Activated naive CD8-positive, alpha-beta T cell treated with anti-CD3 and anti-CD28 coated beads, Interleukin-2, amount 50 U/mL, for 16 hours (primary cell): ENCODE results near the gene CLN6.
"Not testable (repeated sequence)": the region's sequence is repeated elsewhere in the genome, so short reads cannot be mapped to it uniquely, and the experiment has no call there.

ENCODE experiments used
- DNase-seq: peaks from one replicate; pipeline ENCODE4 v3.0.0-alpha.2; 2020; ENCODE audit warnings: low read depth, low spot score

The CLN6 gene

DNA sequence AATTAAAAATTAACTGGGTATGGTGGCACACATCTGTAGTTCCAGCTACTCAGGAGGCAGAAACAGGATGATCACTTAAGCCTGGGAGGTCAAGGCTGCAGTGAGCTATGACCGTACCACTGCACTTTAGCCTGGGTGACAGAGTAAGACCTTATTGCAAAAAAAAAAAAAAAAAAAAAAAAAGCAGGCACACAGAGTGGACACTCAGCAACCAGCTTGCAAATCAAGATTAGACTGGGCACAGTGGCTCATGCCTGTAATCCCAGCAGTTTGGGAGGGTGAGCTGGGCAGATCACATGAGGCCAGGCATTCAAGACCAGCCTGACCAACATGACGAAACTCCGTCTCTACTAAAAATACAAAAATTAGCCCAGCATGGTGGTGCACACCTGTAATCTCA, 5.4 kb downstream of the CLN6 start:
- no peak for DNase-seq

GRCh38 chr15:68223171-68223570, 6.4 kb downstream of the CLN6 start:
- DNase-seq: no peak

- not testable (repeated sequence) for DNase-seq
These were observed 7.1 kb downstream of the CLN6 start for GRCh38 chr15:68222432-68222743.

GRCh38 chr15:68221530-68222431, 7.7 kb downstream of the CLN6 start:
- not testable (repeated sequence) for DNase-seq

- no peak for DNase-seq
These were observed 8.6 kb downstream of the CLN6 start for GRCh38 chr15:68220967-68221366.

DNA sequence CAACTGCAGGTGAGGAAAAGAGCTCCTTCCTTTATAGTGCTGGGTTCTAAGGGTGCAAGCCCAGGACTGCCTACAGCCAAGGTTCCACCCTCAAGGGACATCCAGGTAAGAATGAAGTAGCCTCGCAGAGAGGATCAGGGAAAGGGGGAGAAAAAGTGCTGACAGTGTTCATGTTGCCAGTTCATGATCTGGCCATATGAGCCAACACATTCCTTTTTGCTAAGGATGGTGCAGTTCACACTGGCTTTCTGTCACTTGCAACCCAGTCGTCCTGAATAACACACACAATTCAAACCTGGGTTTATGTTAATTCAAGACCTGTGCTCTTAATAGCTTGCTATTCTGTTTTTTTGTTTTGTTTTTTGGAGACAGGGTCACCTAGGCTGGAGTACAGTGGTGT, 9.0 kb downstream of the CLN6 start:
- no peak for DNase-seq

DNA sequence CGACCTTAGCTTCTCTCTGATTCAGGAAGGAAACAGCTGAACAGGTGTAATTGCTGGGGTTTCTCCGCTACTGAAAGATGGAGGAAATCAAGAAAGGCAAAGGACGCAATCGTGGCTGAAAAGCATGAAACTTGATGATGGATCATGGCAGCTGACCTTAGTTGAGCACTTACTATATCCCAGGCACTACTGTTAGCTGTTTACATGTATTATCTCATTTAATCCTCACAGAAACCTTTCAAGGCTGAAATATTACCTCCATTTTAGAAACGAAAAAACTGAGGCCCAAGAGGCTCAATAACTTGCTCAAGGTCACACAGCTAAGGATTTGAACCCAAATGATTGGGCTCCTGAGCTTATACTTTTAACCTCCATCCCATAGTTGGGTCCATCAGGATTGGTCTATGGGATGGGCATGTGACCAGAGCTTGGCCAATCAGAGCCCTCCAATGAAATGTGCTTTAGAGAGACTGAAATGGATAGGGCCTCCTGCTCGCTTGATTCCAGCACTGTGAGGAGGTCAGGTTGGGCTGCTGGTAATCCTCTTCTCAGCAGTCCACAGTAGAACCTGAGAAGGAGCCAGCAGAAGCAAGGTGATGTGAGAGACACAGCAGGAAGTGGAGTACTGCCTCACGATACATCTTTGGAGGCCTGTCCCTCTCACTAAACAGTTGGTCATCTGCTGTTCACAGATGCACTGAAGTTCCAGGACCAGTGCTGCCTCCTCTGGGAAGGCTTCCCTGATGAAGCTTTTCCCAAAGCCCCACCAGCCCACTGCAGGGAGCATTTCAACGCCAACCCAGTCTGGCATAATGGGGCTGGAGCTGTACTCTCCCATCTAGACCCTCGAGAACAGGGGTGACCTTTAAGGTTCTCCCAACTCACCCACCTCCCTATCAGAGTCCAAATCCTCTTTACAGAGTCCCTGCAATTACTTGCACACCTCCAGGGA, 10.4 kb downstream of the CLN6 start:
- no peak for DNase-seq

DNA sequence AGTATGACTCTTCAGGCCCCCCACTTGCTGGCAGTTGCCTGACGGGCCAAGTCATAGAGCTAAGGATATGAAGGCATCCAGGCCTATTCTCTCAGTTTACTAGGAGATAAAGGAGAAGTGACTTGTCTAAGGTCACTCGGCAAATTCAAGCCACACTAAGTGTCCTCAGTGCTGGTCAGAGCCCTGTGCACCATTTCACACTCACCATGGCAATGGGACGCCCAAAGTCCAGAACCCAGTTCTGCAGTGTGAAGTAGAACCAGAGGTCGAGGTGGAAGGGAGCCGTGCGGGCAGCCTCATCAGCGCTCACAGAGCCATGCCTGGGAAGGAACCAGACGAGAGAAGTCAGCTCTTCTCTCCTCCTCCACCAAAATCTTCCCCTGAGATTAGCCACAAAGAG, 11.2 kb downstream of the CLN6 start:
- no peak for DNase-seq

DNA sequence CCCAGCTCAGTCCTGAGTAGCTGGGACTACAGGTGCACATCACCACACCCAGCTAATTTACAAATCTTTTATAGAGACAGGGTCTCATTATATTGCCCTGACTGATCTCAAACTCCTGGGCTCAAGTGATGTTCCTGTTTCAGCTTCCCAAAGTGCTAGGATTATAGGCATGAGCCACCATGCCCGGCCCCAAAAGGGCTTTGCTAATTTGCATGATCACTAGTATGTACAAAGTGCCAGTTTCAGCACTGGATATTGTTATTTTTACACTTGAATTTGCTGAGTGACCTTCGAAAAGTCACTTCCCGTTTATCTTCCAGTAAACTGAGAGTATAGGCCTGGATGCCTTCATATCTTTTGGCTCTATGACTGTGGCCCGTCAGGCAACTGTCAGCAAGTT, 12.2 kb downstream of the CLN6 start:
- no peak for DNase-seq

- no peak for DNase-seq
These were observed 14.7 kb downstream of the CLN6 start for GRCh38 chr15:68214838-68215254.

- DNase-seq: no peak
These were observed 15.3 kb downstream of the CLN6 start for GRCh38 chr15:68213991-68214837.

- not testable (repeated sequence) for DNase-seq
These were observed 16.1 kb downstream of the CLN6 start for GRCh38 chr15:68213491-68213845.

DNA sequence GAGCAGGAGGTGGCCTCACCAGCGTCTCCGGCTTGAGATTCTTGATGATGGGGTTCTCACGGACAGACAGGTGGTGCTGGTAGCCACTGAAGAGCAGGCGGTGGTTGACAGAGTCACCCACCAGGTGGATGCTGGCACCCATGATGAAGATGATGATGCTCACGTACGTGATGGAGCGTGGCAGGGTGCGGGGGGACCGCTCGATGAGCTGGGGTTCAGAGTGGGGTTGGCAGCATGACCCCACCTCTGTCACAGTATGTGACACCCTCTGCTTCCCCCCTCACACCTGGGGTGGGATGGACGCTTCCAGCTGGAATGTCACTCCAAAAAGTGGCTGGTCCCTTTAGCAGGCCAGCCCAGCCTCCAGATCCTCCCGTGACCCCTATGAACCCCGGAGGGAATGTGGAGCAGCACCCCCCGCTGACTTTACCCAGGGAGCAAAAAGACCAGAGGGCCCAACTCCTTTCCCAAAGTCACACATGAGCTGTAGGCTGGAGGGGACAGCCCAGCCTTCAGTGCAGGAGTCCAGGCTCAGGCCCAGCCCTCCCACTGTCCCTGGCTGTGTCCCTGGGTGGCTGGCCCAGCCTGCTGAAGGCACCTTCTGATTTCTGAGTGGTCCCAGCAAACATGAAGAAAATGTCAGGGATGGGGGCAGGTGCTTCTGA, 17.7 kb downstream of the CLN6 start:
- no peak for DNase-seq

DNA sequence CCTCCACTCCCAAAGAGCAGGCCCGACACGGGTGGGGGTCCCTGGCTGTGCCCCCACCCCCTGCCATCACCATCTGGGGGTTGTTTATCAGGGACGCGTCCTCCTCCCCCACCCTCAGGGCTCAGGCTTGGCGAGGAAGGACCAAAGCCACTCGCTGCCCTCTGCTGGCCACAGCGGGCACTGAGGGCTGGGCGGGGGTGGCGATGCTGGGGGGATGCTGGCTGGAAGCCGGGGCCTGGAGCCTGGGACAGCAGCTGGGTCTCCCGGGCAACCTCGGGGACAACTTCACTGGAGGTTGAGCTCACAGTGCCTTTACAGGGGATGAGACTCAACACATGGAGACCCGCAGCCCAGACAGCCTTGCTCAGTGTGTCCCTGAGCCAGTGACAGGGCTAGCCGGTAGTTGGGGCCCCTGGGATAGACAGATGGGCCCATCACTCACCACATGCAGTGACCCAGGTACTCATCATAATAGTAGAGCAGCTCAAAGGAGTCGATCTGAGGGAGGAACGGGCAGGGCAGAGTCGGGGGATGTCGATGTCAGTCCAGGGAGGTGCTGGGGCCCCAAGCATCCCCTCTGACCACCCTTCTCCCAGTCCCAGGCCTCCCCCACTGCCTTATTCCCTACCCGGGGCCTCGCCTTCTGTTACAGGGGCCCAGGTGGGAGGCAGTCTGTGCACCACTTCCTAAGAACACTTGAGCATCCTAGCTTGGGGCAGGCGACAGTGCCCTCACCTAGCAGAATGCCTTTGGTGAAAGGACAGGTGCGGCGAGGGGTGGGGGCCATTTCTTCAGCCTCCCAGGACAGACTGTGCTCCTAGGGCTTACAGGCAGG, 18.5 kb downstream of the CLN6 start:
- DNase-seq: no peak

DNA sequence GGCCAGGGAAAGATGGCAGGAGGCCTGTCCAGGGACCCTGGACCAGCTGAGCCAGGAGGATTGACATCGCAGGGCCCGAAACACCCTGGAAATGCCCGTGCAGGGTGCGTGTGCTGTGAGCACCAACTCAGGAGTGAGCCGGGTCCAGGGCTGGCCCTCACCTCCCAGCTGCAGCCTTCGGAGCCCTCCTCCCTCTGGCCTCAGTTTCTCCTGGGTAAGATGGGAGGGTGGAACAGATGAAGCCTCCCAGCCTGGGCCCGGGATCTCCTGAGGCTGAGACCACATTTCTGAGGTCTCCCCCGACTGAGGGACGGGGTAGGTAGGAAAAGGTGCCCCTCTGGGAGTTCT, 19.1 kb downstream of the CLN6 start:
- no peak for DNase-seq

DNA sequence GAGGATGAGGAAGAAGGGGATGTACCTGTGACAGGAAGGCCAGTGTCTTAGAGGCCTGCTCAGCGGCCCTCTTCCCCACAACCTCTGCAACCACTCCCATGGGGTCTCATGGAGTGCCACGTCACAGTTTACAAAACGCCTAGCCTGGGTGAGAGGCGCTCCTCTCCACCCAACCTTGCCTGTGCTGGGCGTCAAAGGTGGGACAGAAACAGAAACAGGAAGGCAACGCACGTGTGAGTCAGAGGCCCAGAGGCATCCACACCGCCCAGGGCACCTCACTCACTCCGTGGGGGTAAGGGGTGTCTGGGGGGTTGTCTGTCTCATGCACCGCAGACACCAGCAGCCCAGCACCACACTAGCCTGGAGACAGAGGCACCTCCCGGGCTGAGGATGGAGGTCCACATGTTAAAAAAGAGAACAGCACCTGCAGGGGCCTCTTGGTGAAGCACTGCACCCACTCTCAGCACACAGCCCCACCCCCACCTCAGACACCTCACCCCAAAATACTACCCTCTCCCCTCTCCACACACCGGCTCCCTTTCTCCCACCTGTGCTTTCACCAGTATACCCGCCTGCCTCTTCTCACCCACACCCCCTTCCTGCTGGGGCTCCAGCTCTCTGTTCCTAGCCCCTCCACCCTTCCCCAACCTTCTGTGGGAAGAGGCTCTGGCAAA, 19.7 kb downstream of the CLN6 start:
- DNase-seq: no peak

- no peak for DNase-seq
These were observed 20.3 kb downstream of the CLN6 start for GRCh38 chr15:68209272-68209671.

GRCh38 chr15:68208636-68209240, 20.8 kb downstream of the CLN6 start:
- no peak for DNase-seq

DNA sequence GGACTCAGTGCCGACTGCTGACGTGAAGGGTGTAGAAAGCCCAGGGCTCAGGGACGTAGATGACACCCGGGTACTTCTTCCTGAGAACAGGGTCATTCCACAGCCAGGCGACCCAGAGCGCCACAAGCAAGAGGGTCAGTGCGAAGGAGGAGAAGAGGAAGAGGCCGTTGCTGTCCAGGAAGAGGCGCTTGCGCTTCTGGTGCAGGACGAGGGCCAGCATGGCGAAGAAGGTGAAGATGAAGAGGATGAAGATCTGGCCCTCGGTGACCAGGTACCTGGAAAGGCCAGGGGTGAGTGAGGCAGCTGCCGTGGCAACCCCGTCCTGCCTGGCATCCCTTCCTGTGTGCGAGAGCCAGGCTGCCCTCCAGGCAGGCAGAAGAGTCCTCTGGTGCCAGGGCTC, 21.4 kb downstream of the CLN6 start:
- DNase-seq: no peak
